ENCODE measurements around the gene YLPM1. TPM values are rescaled to one million over a fixed set of nuclear protein-coding genes. Genes with fewer than 3 reads are reported as not detected.
A peak's percentile ranks its signal among the peaks of the same experiment; 100 is the strongest.

The YLPM1 gene
- total RNA-seq: 33.5 and 34.7 TPM in 2 replicates

GRCh38 chr14:74762917-74763802 is at the start of gene YLPM1:
Gene YLPM1 (plus strand): TSS chr14:74763316. CDS start chr14:74763490, 174 bp downstream.
- Histone ChIP-seq H3K27me3 (ENCODE audit: control insufficient read depth, insufficient read depth, low read length) (no peaks in the 10 kb centered on the region), H3K36me3 (ENCODE audit: control insufficient read depth, insufficient read depth, low read length) (no peaks in the 10 kb centered on the region), H3K4me3 (ENCODE audit: low read depth, low read length) (peak within 1 kb of the TSS; percentile 78)
- peak; percentile 53 for TF ChIP-seq CTCF (IDR thresholded peaks at IDR 0.05; ENCODE audit: insufficient read depth, low read length, poor library complexity, severe bottlenecking)
- peak; percentile 78 for DNase-seq (ENCODE audit: low read depth)

- TF ChIP-seq CTCF (IDR thresholded peaks at IDR 0.05; ENCODE audit: insufficient read depth, low read length, poor library complexity, severe bottlenecking): no peak
- DNase-seq (ENCODE audit: low read depth): no peak
- no peaks in the 10 kb centered on the region for H3K36me3 ChIP-seq (ENCODE audit: control insufficient read depth, insufficient read depth, low read length)
- H3K27me3 ChIP-seq (ENCODE audit: control insufficient read depth, insufficient read depth, low read length): no peaks in the 10 kb centered on the region
- H3K4me3 ChIP-seq (ENCODE audit: low read depth, low read length): peak overlapping the region; percentile 98
Observed at GRCh38 chr14:74713395-74713735, 49.8 kb upstream of the YLPM1 start.

- no peaks in the 10 kb centered on the region for H3K27me3 ChIP-seq (ENCODE audit: control insufficient read depth, insufficient read depth, low read length)
- TF ChIP-seq CTCF (IDR thresholded peaks at IDR 0.05; ENCODE audit: insufficient read depth, low read length, poor library complexity, severe bottlenecking): no peak
- no peaks in the 10 kb centered on the region for H3K36me3 ChIP-seq (ENCODE audit: control insufficient read depth, insufficient read depth, low read length)
- no peak overlapping the region for H3K4me3 ChIP-seq (ENCODE audit: low read depth, low read length)
- no peak for DNase-seq (ENCODE audit: low read depth)
Observed at GRCh38 chr14:74720526-74720925, 42.6 kb upstream of the YLPM1 start.

- TF ChIP-seq CTCF (IDR thresholded peaks at IDR 0.05; ENCODE audit: insufficient read depth, low read length, poor library complexity, severe bottlenecking): no peak
- Histone ChIP-seq H3K27me3 (ENCODE audit: control insufficient read depth, insufficient read depth, low read length) (no peaks in the 10 kb centered on the region), H3K4me3 (ENCODE audit: low read depth, low read length) (no peak overlapping the region), H3K36me3 (ENCODE audit: control insufficient read depth, insufficient read depth, low read length) (no peaks in the 10 kb centered on the region)
- no peak for DNase-seq (ENCODE audit: low read depth)
Observed at GRCh38 chr14:74723134-74723533, 40.0 kb upstream of the YLPM1 start.

- H3K36me3 ChIP-seq (ENCODE audit: control insufficient read depth, insufficient read depth, low read length): peaks cover 3% of the 10 kb centered on the region
- no peaks in the 10 kb centered on the region for H3K27me3 ChIP-seq (ENCODE audit: control insufficient read depth, insufficient read depth, low read length)
- H3K4me3 ChIP-seq (ENCODE audit: low read depth, low read length): no peak overlapping the region
- DNase-seq (ENCODE audit: low read depth): no peak
- TF ChIP-seq CTCF (IDR thresholded peaks at IDR 0.05; ENCODE audit: insufficient read depth, low read length, poor library complexity, severe bottlenecking): no peak
Observed at GRCh38 chr14:74732387-74732786, 30.7 kb upstream of the YLPM1 start.

- no peak for DNase-seq (ENCODE audit: low read depth)
- Histone ChIP-seq H3K27me3 (ENCODE audit: control insufficient read depth, insufficient read depth, low read length) (no peaks in the 10 kb centered on the region), H3K36me3 (ENCODE audit: control insufficient read depth, insufficient read depth, low read length) (peaks cover 3% of the 10 kb centered on the region), H3K4me3 (ENCODE audit: low read depth, low read length) (no peak overlapping the region)
- TF ChIP-seq CTCF (IDR thresholded peaks at IDR 0.05; ENCODE audit: insufficient read depth, low read length, poor library complexity, severe bottlenecking): no peak
Observed at GRCh38 chr14:74733221-74733620, 29.9 kb upstream of the YLPM1 start.
